ENCODE measurements around the gene GABRG3. TPM values are rescaled to one million over a fixed set of nuclear protein-coding genes. Genes with fewer than 3 reads are reported as not detected.
A peak's percentile ranks its signal among the peaks of the same experiment; 100 is the strongest.

GABRG3 gene
- total and polyA plus RNA-seq, 3 donors from 2014 or later = 3.7 to 13.4 (median 6.9) TPM

- no peak for TF ChIP-seq POLR2A (IDR thresholded peaks at IDR 0.05)
- TF ChIP-seq, protein P1, sequence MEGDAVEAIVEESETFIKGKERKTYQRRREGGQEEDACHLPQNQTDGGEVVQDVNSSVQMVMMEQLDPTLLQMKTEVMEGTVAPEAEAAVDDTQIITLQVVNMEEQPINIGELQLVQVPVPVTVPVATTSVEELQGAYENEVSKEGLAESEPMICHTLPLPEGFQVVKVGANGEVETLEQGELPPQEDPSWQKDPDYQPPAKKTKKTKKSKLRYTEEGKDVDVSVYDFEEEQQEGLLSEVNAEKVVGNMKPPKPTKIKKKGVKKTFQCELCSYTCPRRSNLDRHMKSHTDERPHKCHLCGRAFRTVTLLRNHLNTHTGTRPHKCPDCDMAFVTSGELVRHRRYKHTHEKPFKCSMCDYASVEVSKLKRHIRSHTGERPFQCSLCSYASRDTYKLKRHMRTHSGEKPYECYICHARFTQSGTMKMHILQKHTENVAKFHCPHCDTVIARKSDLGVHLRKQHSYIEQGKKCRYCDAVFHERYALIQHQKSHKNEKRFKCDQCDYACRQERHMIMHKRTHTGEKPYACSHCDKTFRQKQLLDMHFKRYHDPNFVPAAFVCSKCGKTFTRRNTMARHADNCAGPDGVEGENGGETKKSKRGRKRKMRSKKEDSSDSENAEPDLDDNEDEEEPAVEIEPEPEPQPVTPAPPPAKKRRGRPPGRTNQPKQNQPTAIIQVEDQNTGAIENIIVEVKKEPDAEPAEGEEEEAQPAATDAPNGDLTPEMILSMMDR (IDR thresholded peaks at IDR 0.05) = no peak
- WGBS, 2 donors = 60 to 91% methylated on average over 27 of the region's 27 CpGs
- Histone ChIP-seq H3K4me3 (peak overlapping the region; percentile 31 to 44), H3K27ac (no peak overlapping the region), H3K27me3 (no peaks in the 10 kb centered on the region), H3K36me3 (ENCODE audit: low read depth, missing control alignments) (no peaks in the 10 kb centered on the region), H3K4me1 (no peaks in the 10 kb centered on the region), H3K9me3 (no peaks in the 10 kb centered on the region)
- DNase-seq = no peak
- intact Hi-C loops (cut with DNase I; ENCODE audit: low total_unique reads) = no loop called here
Observed at GRCh38 chr15:27087651-27088583, 116.9 kb downstream of the GABRG3 start.

DNA sequence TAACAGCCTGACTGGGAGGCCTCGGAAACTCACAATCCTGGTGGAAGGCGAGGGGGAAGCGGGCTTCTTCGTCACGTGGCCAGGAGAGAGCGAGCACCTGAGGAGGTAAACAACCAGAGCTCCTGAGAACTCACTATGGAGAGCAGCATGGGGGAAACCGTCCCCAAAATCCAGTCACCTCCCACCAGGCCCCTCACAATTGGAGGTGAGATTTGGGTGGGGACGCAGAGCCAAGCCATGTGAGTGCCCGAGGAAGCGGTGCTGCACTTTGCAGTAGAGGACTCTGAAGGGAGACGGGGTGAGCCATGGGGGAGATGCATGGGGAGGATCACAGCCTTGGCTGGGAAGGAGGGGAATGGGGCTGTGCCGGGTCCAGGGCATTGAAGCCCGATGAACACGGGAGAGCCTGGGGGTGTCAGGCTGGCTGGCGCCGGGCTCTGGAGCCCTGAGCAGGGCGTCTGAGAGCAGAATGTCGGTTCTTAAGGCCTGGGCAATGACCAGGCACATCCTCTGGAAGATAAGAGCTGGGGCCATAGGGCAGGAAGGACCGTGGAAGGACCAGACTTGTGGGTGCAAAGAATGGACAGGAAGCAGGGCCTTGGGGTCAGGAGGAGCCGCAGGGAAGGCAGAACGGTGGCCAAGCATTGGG is 117.7 kb downstream of the GABRG3 start:
- Histone ChIP-seq H3K4me3 (peak overlapping the region; percentile 31 to 44), H3K27me3 (no peaks in the 10 kb centered on the region), H3K9me3 (no peaks in the 10 kb centered on the region), H3K4me1 (no peaks in the 10 kb centered on the region), H3K36me3 (ENCODE audit: low read depth, missing control alignments) (no peaks in the 10 kb centered on the region), H3K27ac (no peak overlapping the region)
- DNase-seq = no peak
- WGBS, 2 donors = 76 to 78% methylated on average over 19 to 21 of the region's 21 CpGs
- intact Hi-C loops (cut with DNase I; ENCODE audit: low total_unique reads) = no loop called here
- TF ChIP-seq, protein P1 (IDR thresholded peaks at IDR 0.05) = no peak
- TF ChIP-seq POLR2A (IDR thresholded peaks at IDR 0.05) = no peak

DNA sequence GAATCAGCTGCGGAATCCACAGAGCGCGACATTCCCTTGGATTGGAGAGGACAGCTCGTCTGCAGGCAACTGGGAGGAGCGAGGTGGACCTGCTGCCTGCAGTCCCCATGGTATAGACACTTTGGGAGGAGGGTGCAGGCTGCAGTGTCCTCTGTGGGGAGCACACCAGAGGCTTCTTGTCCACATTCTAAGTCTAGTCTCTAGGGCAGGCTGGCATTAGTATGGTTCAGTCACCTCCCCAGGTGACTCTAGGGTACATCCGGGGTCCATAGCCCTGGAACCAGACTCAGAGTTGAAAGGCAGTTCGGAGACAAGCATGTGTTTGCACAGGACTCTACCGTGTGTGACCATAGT is 118.2 kb downstream of the GABRG3 start:
- H3K4me1 ChIP-seq = no peaks in the 10 kb centered on the region
- no peak for TF ChIP-seq POLR2A (IDR thresholded peaks at IDR 0.05)
- TF ChIP-seq, protein P1 (IDR thresholded peaks at IDR 0.05) = no peak
- no peaks in the 10 kb centered on the region for H3K36me3 ChIP-seq (ENCODE audit: low read depth, missing control alignments)
- no peak for DNase-seq
- no peaks in the 10 kb centered on the region for H3K9me3 ChIP-seq
- no peaks in the 10 kb centered on the region for H3K27me3 ChIP-seq
- 66 to 82% methylated on average over 5 to 8 of the region's 8 CpGs for WGBS, 2 donors
- H3K27ac ChIP-seq = no peak overlapping the region
- intact Hi-C loops (cut with DNase I; ENCODE audit: low total_unique reads) = no loop called here
- no peak overlapping the region for H3K4me3 ChIP-seq

- Histone ChIP-seq H3K36me3 (ENCODE audit: low read depth, missing control alignments) (no peaks in the 10 kb centered on the region), H3K27ac (no peak overlapping the region), H3K4me1 (no peaks in the 10 kb centered on the region), H3K4me3 (no peak overlapping the region), H3K27me3 (no peaks in the 10 kb centered on the region), H3K9me3 (no peaks in the 10 kb centered on the region)
- DNase-seq = no peak
- intact Hi-C loops (cut with DNase I; ENCODE audit: low total_unique reads) = no loop called here
- 90 to 92% methylated on average over 5 of the region's 5 CpGs for WGBS, 2 donors
- TF ChIP-seq, protein P1 (IDR thresholded peaks at IDR 0.05) = no peak
- no peak for TF ChIP-seq POLR2A (IDR thresholded peaks at IDR 0.05)
Observed at GRCh38 chr15:27089676-27090075, 118.7 kb downstream of the GABRG3 start.
